Peyer's patch (tissue), 4 donors: ENCODE data around the gene DIS3L2. TPM values are rescaled to one million over a fixed set of nuclear protein-coding genes. Genes with fewer than 3 reads are reported as not detected.

Experiments
- DNase-seq, 3 donors: peaks; one replicate each; pipeline ENCODE4 v3.0.0-alpha.2; 2017 to 2019
- H3K27ac ChIP-seq, 4 donors: fragments of 200-600 bp; sonication (generic); one replicate each; pipeline ENCODE4 v1.5.1; 2016 to 2019
- H3K27me3 ChIP-seq, 2 donors: fragments of 200-600 bp; sonication (generic); one replicate each; pipeline ENCODE4 v1.5.1; 2019
- H3K36me3 ChIP-seq, 3 donors: fragments of 200-600 bp; sonication (generic); one replicate each; pipeline ENCODE4 v1.5.1; 2016 to 2019
- H3K4me1 ChIP-seq, 4 donors: fragments of 200-600 bp; sonication (generic); one replicate each; pipeline ENCODE4 v1.5.1; 2016 to 2019
- H3K4me3 ChIP-seq, 4 donors: fragments of 200-600 bp; sonication (generic); 1 replicate in 3 of 4; 2 replicates in 1 of 4; pipeline ENCODE4 v1.5.1; 2016 to 2019; ENCODE audit warnings: mild to moderate bottlenecking in 1 of 4
- H3K9me3 ChIP-seq, 4 donors: fragments of 200-600 bp; sonication (generic); one replicate each; pipeline ENCODE4 v1.5.1; 2016 to 2019; ENCODE audit warnings: mild to moderate bottlenecking in 1 of 4
- POLR2A ChIP-seq, 2 donors: fragments of 450-650 bp; IDR thresholded peaks; one replicate each; pipeline ENCODE4 v1.5.1; 2017; ENCODE audit warnings: antibody characterized with exemption in 2 of 2, mild to moderate bottlenecking in 2 of 2, moderate library complexity in 2 of 2
- total RNA-seq, 4 donors: library from RNA; depleted of rRNA; stranded (reverse); fragments of >200 nt; gene quantifications; one replicate each; pipeline ENCODE4 v1.1.0, GENCODE V29; 2016
- TF ChIP-seq, protein P1 (sequence below), 6 experiments: fragments of 450-650 bp in 4 of 6; fragments of 200-600 bp in 2 of 6; sonication (generic) in 1 of 6; IDR thresholded peaks; one replicate each; pipeline ENCODE4 v1.5.1; 2017 to 2019; ENCODE audit warnings: antibody characterized with exemption in 6 of 6, mild to moderate bottlenecking in 3 of 6, moderate library complexity in 1 of 6

DIS3L2 gene
- total RNA-seq, 4 donors from 2014 or later = 26.4 to 147 (median 58.3) TPM

DNA sequence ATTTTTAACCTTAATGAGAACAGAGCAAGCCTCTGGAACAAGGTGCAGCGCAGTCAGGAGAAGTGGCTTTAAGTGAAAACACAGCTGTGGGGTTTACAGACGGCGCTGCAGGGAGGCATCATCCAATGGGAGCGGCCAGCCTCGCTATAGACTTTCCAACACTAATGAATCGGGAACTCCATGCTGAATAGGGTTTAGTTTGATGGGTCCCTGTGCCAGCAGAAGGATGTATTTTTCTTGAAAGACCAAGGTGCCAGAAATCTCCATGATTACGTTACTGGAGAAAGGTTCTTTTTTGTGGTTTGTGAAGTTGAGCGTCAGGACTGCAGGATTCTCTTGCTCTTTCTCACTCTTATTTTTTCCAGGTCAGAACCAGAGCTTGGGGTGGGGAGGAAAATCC, 329.2 kb downstream of the DIS3L2 start:
- H3K27ac ChIP-seq = no peak overlapping the region
- no peaks in the 10 kb centered on the region for H3K9me3 ChIP-seq
- DNase-seq = no peak
- no peaks in the 10 kb centered on the region for H3K27me3 ChIP-seq
- H3K36me3 ChIP-seq = no peaks in the 10 kb centered on the region
- H3K4me1 ChIP-seq = no peaks in the 10 kb centered on the region
- H3K4me3 ChIP-seq = no peak overlapping the region
- no peak for TF ChIP-seq POLR2A (IDR thresholded peaks at IDR 0.05)

- Histone ChIP-seq H3K27me3 (no peaks in the 10 kb centered on the region), H3K27ac (no peak overlapping the region), H3K4me1 (no peaks in the 10 kb centered on the region), H3K36me3 (no peaks in the 10 kb centered on the region), H3K4me3 (no peak overlapping the region), H3K9me3 (no peaks in the 10 kb centered on the region)
- TF ChIP-seq, protein P1, sequence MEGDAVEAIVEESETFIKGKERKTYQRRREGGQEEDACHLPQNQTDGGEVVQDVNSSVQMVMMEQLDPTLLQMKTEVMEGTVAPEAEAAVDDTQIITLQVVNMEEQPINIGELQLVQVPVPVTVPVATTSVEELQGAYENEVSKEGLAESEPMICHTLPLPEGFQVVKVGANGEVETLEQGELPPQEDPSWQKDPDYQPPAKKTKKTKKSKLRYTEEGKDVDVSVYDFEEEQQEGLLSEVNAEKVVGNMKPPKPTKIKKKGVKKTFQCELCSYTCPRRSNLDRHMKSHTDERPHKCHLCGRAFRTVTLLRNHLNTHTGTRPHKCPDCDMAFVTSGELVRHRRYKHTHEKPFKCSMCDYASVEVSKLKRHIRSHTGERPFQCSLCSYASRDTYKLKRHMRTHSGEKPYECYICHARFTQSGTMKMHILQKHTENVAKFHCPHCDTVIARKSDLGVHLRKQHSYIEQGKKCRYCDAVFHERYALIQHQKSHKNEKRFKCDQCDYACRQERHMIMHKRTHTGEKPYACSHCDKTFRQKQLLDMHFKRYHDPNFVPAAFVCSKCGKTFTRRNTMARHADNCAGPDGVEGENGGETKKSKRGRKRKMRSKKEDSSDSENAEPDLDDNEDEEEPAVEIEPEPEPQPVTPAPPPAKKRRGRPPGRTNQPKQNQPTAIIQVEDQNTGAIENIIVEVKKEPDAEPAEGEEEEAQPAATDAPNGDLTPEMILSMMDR (IDR thresholded peaks at IDR 0.05) = no peak
- TF ChIP-seq POLR2A (IDR thresholded peaks at IDR 0.05) = no peak
- no peak for DNase-seq
Observed at GRCh38 chr2:232291343-232291742, 329.8 kb downstream of the DIS3L2 start.

DNA sequence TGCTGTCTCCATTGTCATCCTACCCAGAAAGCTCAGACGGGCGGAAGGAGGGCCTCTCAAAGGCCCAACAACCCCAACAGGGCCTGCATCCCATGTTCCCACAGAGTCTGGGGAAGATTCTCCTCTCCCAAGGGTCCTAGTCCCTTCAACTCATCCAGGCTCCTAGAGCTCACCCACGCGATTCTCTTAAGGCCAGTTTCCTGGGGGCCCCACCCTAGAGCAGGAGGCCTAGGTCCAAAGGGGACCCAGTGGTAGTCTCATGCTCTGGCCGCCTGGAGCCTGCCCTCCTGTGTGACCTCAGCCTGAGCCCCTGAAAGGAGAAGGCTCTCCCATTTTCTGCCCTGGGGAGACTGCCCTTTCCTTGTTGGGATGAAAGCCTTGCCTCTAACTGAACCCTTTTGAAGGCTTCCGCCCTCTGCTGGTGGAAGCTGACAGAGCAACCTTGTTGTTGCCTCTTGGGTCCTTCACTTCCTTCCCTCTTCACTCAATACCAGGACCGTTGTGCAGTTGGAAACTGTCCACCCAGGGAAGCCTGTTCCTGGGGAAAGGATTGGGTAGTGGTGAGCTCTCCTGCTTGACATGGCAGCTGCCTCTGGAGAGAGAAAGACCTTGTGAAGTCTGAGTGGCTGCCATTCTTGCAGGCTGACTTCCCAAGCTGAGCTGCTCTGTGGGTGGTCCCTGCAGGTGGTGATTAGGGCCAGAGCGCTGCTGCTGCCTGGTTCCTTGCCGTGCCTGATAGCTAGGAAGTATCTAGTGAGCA, 331.1 kb downstream of the DIS3L2 start:
- DNase-seq = peak; percentile 45 to 84 (median 66)
- no peaks in the 10 kb centered on the region for H3K9me3 ChIP-seq

GRCh38 chr2:232293191-232293590, 331.7 kb downstream of the DIS3L2 start:
- Histone ChIP-seq H3K27me3 (no peaks in the 10 kb centered on the region), H3K9me3 (no peaks in the 10 kb centered on the region), H3K4me3 (no peak overlapping the region), H3K36me3 (no peaks in the 10 kb centered on the region), H3K27ac (no peak overlapping the region), H3K4me1 (no peaks in the 10 kb centered on the region)
- no peak for DNase-seq
- no peak for TF ChIP-seq POLR2A (IDR thresholded peaks at IDR 0.05)
- TF ChIP-seq, protein P1 (IDR thresholded peaks at IDR 0.05) = no peak

More for the DNA sequence above, 331.1 kb downstream of the DIS3L2 start:
- no peak overlapping the region for H3K4me3 ChIP-seq
- H3K27me3 ChIP-seq = no peaks in the 10 kb centered on the region
- no peaks in the 10 kb centered on the region for H3K4me1 ChIP-seq
- no peak for TF ChIP-seq POLR2A (IDR thresholded peaks at IDR 0.05)
- TF ChIP-seq, protein P1 (IDR thresholded peaks at IDR 0.05) = peak in 5 of 6 experiments; percentile 22 to 58 (median 52)
- no peaks in the 10 kb centered on the region for H3K36me3 ChIP-seq
- no peak overlapping the region for H3K27ac ChIP-seq

DNA sequence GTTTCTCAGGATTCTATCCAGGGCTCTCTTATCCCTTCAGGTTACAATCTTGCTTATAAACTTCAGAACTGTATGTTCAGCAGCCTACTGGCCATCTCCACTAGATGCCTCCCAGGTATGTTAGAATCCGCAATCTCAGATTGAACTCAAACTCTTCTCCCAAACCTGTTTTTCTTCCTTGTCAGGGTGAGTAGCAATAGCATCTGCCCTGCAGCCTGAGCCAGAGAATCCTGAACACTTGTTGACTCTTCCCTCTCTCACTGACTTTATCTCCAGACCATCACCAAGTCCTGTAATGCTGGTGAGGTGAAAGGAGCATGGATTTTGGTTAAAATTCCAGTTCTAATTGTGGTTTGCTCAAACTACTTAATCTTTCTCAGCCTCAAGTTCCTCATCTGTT, 334.5 kb downstream of the DIS3L2 start:
- Histone ChIP-seq H3K4me1 (no peaks in the 10 kb centered on the region), H3K4me3 (no peak overlapping the region), H3K27me3 (no peaks in the 10 kb centered on the region), H3K27ac (no peak overlapping the region), H3K9me3 (no peaks in the 10 kb centered on the region), H3K36me3 (no peaks in the 10 kb centered on the region)
- no peak for DNase-seq
- TF ChIP-seq, protein P1 (IDR thresholded peaks at IDR 0.05) = no peak
- no peak for TF ChIP-seq POLR2A (IDR thresholded peaks at IDR 0.05)

- Histone ChIP-seq H3K36me3 (no peaks in the 10 kb centered on the region), H3K27ac (no peak overlapping the region), H3K9me3 (no peaks in the 10 kb centered on the region), H3K27me3 (no peaks in the 10 kb centered on the region), H3K4me3 (no peak overlapping the region), H3K4me1 (no peaks in the 10 kb centered on the region)
- no peak for DNase-seq
- TF ChIP-seq POLR2A (IDR thresholded peaks at IDR 0.05) = no peak
- TF ChIP-seq, protein P1 (IDR thresholded peaks at IDR 0.05) = no peak
Observed at GRCh38 chr2:232296776-232297525, 335.4 kb downstream of the DIS3L2 start.
